Measurements from ENCODE around the gene CTF1.

The CTF1 gene

DNA sequence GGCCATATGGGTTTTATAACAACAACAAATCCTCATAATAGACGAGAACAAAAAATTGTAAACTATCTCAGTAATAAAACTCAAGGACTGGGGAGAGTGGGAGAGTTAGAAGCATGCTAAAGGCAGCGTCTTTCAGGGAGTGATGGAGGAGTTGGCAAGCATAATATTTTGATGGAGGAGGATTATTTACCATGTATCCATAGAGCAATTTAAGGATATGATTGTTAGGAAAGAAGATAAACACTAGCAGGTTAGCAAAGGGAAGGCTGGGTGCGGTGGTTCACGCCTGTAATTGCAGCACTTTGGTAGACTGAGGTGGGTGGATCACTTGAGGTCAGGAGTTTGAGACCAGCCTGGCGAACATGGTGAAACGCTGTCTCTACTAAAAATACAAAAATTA is 30.4 kb upstream of the CTF1 start:
- TF ChIP-seq, protein P1, sequence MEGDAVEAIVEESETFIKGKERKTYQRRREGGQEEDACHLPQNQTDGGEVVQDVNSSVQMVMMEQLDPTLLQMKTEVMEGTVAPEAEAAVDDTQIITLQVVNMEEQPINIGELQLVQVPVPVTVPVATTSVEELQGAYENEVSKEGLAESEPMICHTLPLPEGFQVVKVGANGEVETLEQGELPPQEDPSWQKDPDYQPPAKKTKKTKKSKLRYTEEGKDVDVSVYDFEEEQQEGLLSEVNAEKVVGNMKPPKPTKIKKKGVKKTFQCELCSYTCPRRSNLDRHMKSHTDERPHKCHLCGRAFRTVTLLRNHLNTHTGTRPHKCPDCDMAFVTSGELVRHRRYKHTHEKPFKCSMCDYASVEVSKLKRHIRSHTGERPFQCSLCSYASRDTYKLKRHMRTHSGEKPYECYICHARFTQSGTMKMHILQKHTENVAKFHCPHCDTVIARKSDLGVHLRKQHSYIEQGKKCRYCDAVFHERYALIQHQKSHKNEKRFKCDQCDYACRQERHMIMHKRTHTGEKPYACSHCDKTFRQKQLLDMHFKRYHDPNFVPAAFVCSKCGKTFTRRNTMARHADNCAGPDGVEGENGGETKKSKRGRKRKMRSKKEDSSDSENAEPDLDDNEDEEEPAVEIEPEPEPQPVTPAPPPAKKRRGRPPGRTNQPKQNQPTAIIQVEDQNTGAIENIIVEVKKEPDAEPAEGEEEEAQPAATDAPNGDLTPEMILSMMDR (IDR thresholded peaks at IDR 0.05; ENCODE audit: control insufficient read depth, extremely low read depth, insufficient read depth) = no peak
- no peak for DNase-seq (ENCODE audit: low read depth)
- no peak overlapping the region for H3K4me3 ChIP-seq (ENCODE audit: low read depth, low read length)

DNA sequence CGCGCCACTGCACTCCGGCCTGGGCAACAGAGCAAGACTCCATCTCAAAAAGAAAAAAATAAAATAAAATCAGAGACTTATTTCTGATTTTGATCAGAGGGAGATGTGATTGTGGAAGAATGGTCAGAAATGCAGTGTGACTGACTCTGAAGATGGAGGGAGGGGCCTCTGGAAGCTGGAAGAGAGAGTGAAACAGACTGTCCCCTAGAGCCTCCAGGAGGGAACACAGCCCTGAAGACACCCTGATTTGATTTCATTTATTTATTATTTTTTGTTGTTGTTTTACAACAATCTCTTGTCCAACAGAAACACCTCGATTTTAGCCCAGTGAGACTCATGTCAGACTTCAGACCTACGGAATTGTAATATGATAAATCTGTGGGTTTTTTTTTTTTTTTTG is 28.7 kb upstream of the CTF1 start:
- TF ChIP-seq, protein P1 (IDR thresholded peaks at IDR 0.05; ENCODE audit: control insufficient read depth, extremely low read depth, insufficient read depth) = no peak
- no peak overlapping the region for H3K4me3 ChIP-seq (ENCODE audit: low read depth, low read length)
- no peak for DNase-seq (ENCODE audit: low read depth)

DNA sequence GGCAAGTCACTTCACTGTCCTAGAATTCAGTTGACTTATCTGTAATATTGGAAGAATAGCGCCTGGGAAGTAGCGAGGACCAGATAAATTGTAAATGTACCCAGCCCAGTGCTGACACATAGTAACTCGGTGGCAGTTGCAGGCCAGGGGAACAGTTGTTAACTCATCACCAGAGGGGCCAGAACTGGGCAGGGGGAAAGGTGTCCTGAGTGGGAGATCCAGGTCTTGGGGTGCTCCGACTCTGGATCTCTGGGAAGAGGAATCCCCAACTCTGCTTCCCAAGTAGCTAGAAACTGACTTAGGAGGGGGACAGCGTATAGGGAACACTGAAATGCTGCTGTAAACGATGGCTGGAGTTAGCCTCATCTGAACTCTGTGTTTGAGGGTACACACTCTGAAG is 25.5 kb upstream of the CTF1 start:
- H3K4me3 ChIP-seq (ENCODE audit: low read depth, low read length) = no peak overlapping the region
- TF ChIP-seq, protein P1 (IDR thresholded peaks at IDR 0.05; ENCODE audit: control insufficient read depth, extremely low read depth, insufficient read depth) = no peak
- DNase-seq (ENCODE audit: low read depth) = no peak

DNA sequence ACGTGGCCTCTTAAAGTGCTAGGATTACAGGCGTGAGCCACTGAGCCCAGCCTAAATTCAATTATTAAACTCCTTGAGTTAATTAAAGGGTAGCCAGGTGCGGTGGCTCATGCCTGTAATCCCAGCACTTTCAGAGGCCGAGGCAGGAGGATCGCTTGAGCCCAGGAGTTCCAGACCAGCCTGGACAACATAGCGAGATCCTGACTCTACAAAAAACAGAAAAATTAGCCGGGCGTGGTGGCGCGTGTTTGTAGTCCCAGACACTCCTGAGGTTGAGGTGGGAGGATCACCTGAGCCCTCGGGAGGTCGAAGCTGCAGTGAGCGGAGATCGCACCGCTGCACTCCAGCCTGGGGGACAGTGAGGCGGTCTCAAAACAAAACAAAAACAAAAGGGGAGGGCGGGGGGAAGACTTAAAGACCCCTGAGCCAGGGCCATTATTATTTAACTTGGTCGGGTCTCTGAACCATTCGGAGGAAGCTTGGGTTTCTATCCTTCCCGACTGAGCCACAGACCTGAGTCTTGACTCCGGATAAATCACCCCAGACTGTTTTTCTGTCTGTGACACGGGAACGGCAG is 22.1 kb upstream of the CTF1 start:
- H3K4me3 ChIP-seq (ENCODE audit: low read depth, low read length) = peak overlapping the region; percentile 86

DNA sequence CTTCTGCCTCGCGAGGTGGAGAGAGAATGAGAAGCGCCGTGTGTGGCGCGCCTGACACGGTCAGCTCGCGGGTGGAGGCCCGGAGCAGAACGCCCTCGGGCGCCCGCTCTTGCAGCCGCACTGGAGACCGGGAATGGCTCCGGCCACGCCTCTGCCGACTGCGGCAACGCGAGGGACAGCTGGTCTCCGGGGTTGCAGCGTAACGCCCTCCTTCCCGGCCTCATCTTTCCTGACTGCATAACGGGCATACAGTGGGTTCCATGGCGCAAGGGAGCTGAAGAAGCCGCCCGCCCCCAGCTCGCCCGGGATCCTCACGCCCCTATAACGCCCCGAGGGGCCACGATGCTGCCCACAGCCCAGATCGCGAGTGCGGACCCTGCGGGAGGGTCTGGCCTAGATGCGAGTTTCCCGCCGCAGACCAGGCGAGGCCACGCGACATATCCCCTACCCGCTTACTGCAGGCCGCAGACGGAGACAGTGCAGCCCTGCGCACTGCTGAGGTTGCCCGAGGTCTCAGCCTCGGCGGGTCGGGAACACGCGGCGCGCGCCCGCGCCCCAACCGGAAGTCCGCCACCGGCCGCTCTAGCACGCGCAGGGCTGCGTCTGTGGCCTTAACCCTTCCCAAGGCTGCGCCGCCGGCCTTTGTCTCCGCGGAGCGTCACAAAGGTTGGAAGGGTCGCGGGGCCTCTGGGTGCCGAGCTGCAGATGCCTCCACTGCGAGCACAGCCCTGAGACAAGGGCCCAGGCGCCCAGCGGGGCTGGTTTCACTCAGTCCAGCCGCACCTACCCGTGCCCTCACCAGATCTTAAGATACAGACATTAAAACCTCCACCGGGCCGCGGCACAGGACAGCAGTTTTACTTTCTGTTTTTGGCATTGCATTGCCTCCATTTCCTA is 21.3 kb upstream of the CTF1 start:
- peak; percentile 64 for DNase-seq (ENCODE audit: low read depth)
- TF ChIP-seq, protein P1 (IDR thresholded peaks at IDR 0.05; ENCODE audit: control insufficient read depth, extremely low read depth, insufficient read depth) = 0 out of 2 replicates have a peak, but pooled peaks have one; percentile 9
- peak overlapping the region; percentile 86 for H3K4me3 ChIP-seq (ENCODE audit: low read depth, low read length)

More for the DNA sequence above, 22.1 kb upstream of the CTF1 start:
- DNase-seq (ENCODE audit: low read depth) = no peak
- TF ChIP-seq, protein P1 (IDR thresholded peaks at IDR 0.05; ENCODE audit: control insufficient read depth, extremely low read depth, insufficient read depth) = no peak

DNA sequence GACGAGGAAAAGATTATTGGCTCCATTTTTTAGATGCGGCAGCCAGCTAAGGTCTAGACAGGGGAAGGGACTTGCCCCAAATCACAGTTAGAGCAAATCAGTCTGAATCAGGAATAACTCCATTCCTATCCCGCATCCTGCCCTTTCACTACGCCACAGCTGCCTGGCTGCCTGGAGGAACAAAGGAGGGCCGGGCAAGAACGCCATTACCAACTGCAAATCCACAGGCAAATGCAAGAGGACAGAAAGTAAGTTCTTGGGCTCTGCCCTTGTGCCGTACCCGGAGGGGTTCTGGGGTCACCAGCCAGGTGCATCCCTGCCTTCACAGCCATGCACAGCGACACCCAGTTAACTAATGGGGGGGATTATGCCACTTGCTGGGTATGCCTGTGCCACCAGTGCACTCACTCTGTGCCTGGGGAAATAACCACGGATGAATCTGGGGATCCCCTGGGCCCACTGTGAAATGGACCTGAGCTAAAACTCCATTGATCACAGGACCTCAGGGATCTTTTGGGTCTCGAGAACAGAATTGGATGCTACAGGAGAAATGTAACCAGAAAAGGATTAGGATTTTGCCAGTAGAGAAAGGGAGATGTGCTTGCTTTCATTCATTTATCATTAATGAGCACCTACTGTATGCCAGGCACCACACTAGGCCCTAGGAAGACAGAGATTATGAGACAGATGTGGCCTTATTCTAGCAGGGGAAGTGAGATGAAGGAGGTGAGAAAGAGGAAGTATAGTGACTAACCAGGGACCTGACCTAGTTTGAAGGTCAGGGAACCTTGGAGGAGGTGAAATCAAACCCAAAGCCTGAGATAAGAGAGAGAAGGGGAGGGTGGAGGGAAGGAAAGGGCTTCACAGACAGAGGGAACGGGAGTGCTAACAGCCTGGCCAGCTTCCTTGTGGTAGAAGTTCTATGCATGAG is 20.3 kb upstream of the CTF1 start:
- TF ChIP-seq, protein P1 (IDR thresholded peaks at IDR 0.05; ENCODE audit: control insufficient read depth, extremely low read depth, insufficient read depth) = no peak
- DNase-seq (ENCODE audit: low read depth) = no peak
- peak overlapping the region; percentile 86 for H3K4me3 ChIP-seq (ENCODE audit: low read depth, low read length)

Data from LNCaP clone FGC (cell line).